GM12878 (cell line): ENCODE results near the gene CTDNEP1. TPM values are rescaled to one million over a fixed set of nuclear protein-coding genes. Genes with fewer than 3 reads are reported as not detected.
A peak's percentile ranks its signal among the peaks of the same experiment; 100 is the strongest.

ENCODE experiments used
- ATAC-seq: fragments of 200-7000 bp; cut with Tn5 transposase; 3 replicates; pipeline ENCODE4 v1.9.1; 2020; ENCODE audit warnings: mild to moderate bottlenecking, moderate library complexity
- BruUV-seq: library from RNA; stranded (reverse); fragments of 400-500 nt; replicated peaks from 2 replicates; lab custom pipeline; 2021; lab: Mats Ljungman, UMichigan
- CTCF ChIA-PET: fragments of 300-600 bp; sonication (Branson Sonifier 250); formaldehyde crosslinking; extraction: SDS; loops from one replicate; lab custom pipeline; 2021; ENCODE audit warnings: inconsistent platforms; lab: Yijun Ruan, JAX
- POLR2A ChIA-PET: fragments of 350-600 bp; formaldehyde crosslinking; extraction: SDS; loops from one replicate; lab custom pipeline; 2021; ENCODE audit warnings: inconsistent platforms; lab: Charles Lee
- RAD21 ChIA-PET: fragments of 300-600 bp; sonication (Branson Sonifier 250); formaldehyde crosslinking; loops from one replicate; lab custom pipeline; 2023; ENCODE audit warnings: antibody characterized with exemption; ENCODE audit not compliant: unreplicated experiment; lab: Charles Lee
- SMC1A ChIA-PET: fragments of 300-600 bp; sonication (Branson Sonifier 250); formaldehyde crosslinking; loops from one replicate; lab custom pipeline; 2023; ENCODE audit not compliant: unreplicated experiment, uncharacterized antibody; lab: Charles Lee
- DNase-seq: peaks from one replicate; pipeline ENCODE4 v3.0.0-alpha.2; 2011; ENCODE audit warnings: low read depth, low spot score
- FAIRE-seq: peaks from 3 replicates; lab custom pipeline; 2011; peaks lifted over from hg19 to GRCh38; lab: Jason Lieb, UNC
- H2AFZ ChIP-seq: 2 replicates; pipeline ENCODE4 v1.6.0; 2011; ENCODE audit warnings: low read depth, low read length, control low read depth; ENCODE audit not compliant: control insufficient read depth
- H3K27ac ChIP-seq: 2 replicates; pipeline ENCODE4 v1.5.1; 2011; ENCODE audit warnings: control low read depth; ENCODE audit not compliant: control insufficient read depth, insufficient read depth
- H3K27me3 ChIP-seq, 2 experiments: replicated peaks in 1 of 2; 2 replicates each; pipeline versions ENCODE4 v1.6.0 to v1.6.1; 2011; ENCODE audit warnings: low read length in 1 of 2; ENCODE audit not compliant: control insufficient read depth in 2 of 2, insufficient read depth in 2 of 2
- H3K36me3 ChIP-seq, 2 experiments: 2 replicates each; pipeline ENCODE4 v1.5.1; 2011; ENCODE audit warnings: low read length in 1 of 2; ENCODE audit not compliant: control insufficient read depth in 2 of 2, insufficient read depth in 2 of 2
- H3K4me1 ChIP-seq: 2 replicates; pipeline ENCODE4 v1.6.1; 2011; ENCODE audit warnings: mild to moderate bottlenecking, low read length, moderate library complexity, mixed read lengths; ENCODE audit not compliant: control insufficient read depth, insufficient read depth
- H3K4me2 ChIP-seq: 2 replicates; pipeline ENCODE4 v1.6.0; 2011; ENCODE audit warnings: control low read depth; ENCODE audit not compliant: control insufficient read depth, insufficient read depth
- H3K4me3 ChIP-seq: fragments of 200-600 bp; sonication (generic); 2 replicates; pipeline ENCODE4 v1.5.1; 2016
- H3K79me2 ChIP-seq: 2 replicates; pipeline ENCODE4 v1.6.0; 2011; ENCODE audit warnings: low read length; ENCODE audit not compliant: control insufficient read depth, insufficient read depth
- H3K9ac ChIP-seq: 2 replicates; pipeline ENCODE4 v1.8.0; 2011; ENCODE audit warnings: low read length, control low read depth, mixed read lengths; ENCODE audit not compliant: control insufficient read depth, insufficient read depth
- H3K9me3 ChIP-seq: replicated peaks from 3 replicates; pipeline ENCODE4 v1.5.1; 2011; ENCODE audit warnings: mild to moderate bottlenecking, low read length; ENCODE audit not compliant: control insufficient read depth, insufficient read depth
- H4K20me1 ChIP-seq: 2 replicates; pipeline ENCODE4 v1.6.0; 2011; ENCODE audit not compliant: control insufficient read depth, insufficient read depth
- CBX5 ChIP-seq: sonication (generic); IDR thresholded peaks from 2 replicates; pipeline ENCODE4 v1.6.1; 2016; ENCODE audit warnings: low read depth, moderate library complexity, mild to moderate bottlenecking, inconsistent platforms
- FOXK2 ChIP-seq: fragments of 450-650 bp; IDR thresholded peaks from 2 replicates; pipeline ENCODE4 v1.6.1; 2017; ENCODE audit warnings: mild to moderate bottlenecking, moderate library complexity
- IKZF1 ChIP-seq: fragments of 450-650 bp; conservative IDR thresholded peaks from 2 replicates; pipeline ENCODE4 v1.6.1; 2017; ENCODE audit warnings: antibody characterized with exemption, mild to moderate bottlenecking
- NFYB ChIP-seq: IDR thresholded peaks from 2 replicates; pipeline ENCODE4 v1.6.1; 2011; ENCODE audit warnings: low read depth, mild to moderate bottlenecking, low read length, improper control_type of control experiment, moderate library complexity; ENCODE audit not compliant: insufficient read depth
- RBBP5 ChIP-seq: fragments of 200-600 bp; sonication (generic); conservative IDR thresholded peaks from 2 replicates; pipeline ENCODE4 v1.6.1; 2016
- SREBF1 ChIP-seq: IDR thresholded peaks from 2 replicates; pipeline ENCODE4 v1.6.1; 2012; ENCODE audit warnings: mild to moderate bottlenecking, low read length
- SREBF2 ChIP-seq: IDR thresholded peaks from 2 replicates; pipeline ENCODE4 v1.6.1; 2012; ENCODE audit warnings: mild to moderate bottlenecking, low read length
- SUPT20H ChIP-seq: IDR thresholded peaks from 2 replicates; pipeline ENCODE4 v1.6.1; 2011; ENCODE audit warnings: low read depth, mild to moderate bottlenecking, low read length, moderate library complexity, borderline replicate concordance; ENCODE audit not compliant: control insufficient read depth
- WGBS: methylation state at CpG from one replicate; pipeline ENCODE4 v1.1.6; 2016; ENCODE audit warnings: low lambda C conversion rate; ENCODE audit not compliant: insufficient replicate concordance, insufficient coverage; ENCODE audit errors: missing lambda C conversion rate; 5-methylcytosine and 5-hydroxymethylcytosine counted together
- in situ Hi-C: fragments of 300-500 bp; cut with MboI; formaldehyde crosslinking; loops from 9 replicates; pipeline ENCODE4 v1.14.3; 2018; ENCODE audit warnings: mixed read lengths
- intact Hi-C: fragments of 100-400 bp; cut with micrococcal nuclease; formaldehyde crosslinking; loops from one replicate; pipeline ENCODE4 v1.14.2; 2022; ENCODE audit not compliant: unreplicated experiment
- polyA plus RNA-seq, 11 experiments: library from polyadenylated mRNA; depleted of rRNA in 4 of 11; unstranded in 6 of 11; stranded (reverse) in 5 of 11; fragments of >200 nt; fragmentation: Nextera tagmentation in 4 of 11; fragmentation: Illumina TruSeq in 1 of 11; extraction: Ambion mirVana in 4 of 11; extraction: Trizol in 1 of 11; gene quantifications; 1 replicate in 1 of 11; 2 replicates in 10 of 11; pipeline versions ENCODE4 v1.2.1 to v1.2.3, GENCODE V29; 2011 to 2016; ENCODE audit warnings: inconsistent platforms in 2 of 11, missing spikeins in 2 of 11, low read depth in 1 of 11
- total RNA-seq, 4 experiments: library from RNA; depleted of rRNA in 3 of 4; stranded (reverse); fragments of >200 nt in 3 of 4; fragmentation: Illumina TruSeq in 1 of 4; extraction: Trizol in 1 of 4; gene quantifications; 2 replicates each; pipeline versions ENCODE4 v1.2.1 to v1.2.3, GENCODE V29; 2013 to 2021
- TF ChIP-seq, protein P1 (sequence below): fragments of 150-350 bp; IDR thresholded peaks from 2 replicates; pipeline ENCODE4 v1.6.1; 2016; ENCODE audit warnings: low read depth, low read length
- TF ChIP-seq, protein P2 (sequence below): fragments of 450-650 bp; IDR thresholded peaks from 2 replicates; pipeline ENCODE4 v1.6.1; 2017; ENCODE audit warnings: mild to moderate bottlenecking

CTDNEP1 gene
- total and polyA plus RNA-seq, 10 of the 15 experiments (the other 5 are each of a cell fraction or from before 2014, with no cell fraction given) = 23.7 to 176 (median 30.3) TPM

DNA sequence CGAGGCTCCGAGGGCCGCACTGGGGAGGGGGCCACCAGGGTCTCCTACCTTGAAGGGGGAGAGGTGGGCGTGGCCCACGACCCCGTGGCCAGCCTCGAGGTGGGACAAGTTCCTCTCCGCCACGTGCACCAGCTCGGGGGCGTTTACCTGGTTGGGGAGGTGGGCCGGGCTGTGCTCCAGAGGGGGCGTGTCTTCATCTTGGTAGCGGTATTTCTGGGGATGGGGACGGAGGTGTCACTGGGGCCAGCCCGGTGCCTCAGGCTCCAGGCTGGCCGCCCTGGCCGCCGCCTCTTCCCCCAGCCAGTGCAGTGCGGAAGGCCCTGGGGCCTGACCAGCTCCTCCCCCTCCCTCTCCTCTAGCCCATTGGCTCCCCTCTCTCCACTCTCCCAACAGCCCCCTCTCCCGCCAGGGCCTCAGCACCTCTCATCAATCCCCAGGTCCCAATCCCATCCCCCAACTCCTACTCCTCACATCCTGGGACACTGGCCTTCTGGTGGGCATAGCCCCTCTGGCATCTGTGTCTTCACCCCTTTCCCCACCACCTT, 43.4 kb downstream of the CTDNEP1 start (continued):
- TF ChIP-seq, protein P1, sequence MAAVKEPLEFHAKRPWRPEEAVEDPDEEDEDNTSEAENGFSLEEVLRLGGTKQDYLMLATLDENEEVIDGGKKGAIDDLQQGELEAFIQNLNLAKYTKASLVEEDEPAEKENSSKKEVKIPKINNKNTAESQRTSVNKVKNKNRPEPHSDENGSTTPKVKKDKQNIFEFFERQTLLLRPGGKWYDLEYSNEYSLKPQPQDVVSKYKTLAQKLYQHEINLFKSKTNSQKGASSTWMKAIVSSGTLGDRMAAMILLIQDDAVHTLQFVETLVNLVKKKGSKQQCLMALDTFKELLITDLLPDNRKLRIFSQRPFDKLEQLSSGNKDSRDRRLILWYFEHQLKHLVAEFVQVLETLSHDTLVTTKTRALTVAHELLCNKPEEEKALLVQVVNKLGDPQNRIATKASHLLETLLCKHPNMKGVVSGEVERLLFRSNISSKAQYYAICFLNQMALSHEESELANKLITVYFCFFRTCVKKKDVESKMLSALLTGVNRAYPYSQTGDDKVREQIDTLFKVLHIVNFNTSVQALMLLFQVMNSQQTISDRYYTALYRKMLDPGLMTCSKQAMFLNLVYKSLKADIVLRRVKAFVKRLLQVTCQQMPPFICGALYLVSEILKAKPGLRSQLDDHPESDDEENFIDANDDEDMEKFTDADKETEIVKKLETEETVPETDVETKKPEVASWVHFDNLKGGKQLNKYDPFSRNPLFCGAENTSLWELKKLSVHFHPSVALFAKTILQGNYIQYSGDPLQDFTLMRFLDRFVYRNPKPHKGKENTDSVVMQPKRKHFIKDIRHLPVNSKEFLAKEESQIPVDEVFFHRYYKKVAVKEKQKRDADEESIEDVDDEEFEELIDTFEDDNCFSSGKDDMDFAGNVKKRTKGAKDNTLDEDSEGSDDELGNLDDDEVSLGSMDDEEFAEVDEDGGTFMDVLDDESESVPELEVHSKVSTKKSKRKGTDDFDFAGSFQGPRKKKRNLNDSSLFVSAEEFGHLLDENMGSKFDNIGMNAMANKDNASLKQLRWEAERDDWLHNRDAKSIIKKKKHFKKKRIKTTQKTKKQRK = no peak
- TF ChIP-seq NFYB = no peak
- TF ChIP-seq SUPT20H = no peak
- TF ChIP-seq, all 136 proteins: peak for 0

DNA sequence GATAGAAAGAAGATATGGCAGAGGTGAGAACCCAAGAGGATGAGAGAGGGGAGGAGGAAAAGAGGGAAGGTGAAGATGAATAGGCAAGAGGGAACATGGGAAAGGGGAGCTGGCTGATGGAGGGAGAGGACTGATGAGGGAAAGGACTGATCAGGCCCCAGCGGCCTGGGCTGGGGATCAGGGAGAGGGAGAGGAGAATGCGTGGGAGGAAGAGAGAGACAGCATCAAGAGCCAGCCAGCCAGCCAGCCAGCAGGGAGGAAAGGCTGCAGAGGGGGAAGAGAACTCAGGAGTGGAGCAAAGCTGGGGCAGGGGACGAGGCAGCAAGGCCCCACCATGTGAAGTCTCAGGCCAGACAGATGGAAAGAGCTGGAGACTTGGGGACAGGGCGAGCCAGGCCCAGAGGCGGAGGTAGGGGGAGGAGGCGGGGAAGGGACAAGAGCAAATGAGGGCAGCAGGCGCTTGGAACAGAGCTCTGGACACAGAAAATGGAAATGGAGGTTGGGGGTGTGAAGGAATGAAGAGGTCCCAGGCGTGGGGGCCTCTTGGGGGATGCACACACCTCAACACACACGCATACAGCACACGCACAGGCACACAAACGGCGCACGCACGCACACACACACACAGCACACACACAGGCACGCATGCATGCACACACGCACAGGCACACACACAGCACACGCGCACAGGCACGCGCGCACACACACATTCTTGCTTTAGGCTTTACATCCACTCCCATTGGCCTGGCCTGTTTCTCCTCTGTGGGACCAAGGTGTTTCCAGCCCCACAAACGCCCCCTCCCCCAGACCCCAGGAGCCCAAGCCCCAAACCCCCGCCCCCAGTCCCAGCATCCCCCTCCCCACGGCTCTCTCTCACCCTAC, 44.2 kb downstream of the CTDNEP1 start:
- in situ Hi-C loops = no loop called here
- no peak for TF ChIP-seq CBX5
- no peak for TF ChIP-seq IKZF1
- no peak for TF ChIP-seq SREBF2
- no peak for TF ChIP-seq RBBP5
- TF ChIP-seq SREBF1 = no peak
- TF ChIP-seq, protein P2, sequence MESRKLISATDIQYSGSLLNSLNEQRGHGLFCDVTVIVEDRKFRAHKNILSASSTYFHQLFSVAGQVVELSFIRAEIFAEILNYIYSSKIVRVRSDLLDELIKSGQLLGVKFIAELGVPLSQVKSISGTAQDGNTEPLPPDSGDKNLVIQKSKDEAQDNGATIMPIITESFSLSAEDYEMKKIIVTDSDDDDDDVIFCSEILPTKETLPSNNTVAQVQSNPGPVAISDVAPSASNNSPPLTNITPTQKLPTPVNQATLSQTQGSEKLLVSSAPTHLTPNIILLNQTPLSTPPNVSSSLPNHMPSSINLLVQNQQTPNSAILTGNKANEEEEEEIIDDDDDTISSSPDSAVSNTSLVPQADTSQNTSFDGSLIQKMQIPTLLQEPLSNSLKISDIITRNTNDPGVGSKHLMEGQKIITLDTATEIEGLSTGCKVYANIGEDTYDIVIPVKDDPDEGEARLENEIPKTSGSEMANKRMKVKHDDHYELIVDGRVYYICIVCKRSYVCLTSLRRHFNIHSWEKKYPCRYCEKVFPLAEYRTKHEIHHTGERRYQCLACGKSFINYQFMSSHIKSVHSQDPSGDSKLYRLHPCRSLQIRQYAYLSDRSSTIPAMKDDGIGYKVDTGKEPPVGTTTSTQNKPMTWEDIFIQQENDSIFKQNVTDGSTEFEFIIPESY = 0 out of 2 replicates have a peak, but pooled peaks have one; percentile 21
- no peak for TF ChIP-seq FOXK2
- CTCF ChIA-PET = interaction anchor here (2.0 kb wide), 1 partner anchor 13 kb away, joined by 7 read pairs; the partner anchor contains the start of genes ACADVL and DLG4

More for the DNA sequence above, 44.2 kb downstream of the CTDNEP1 start:
- RAD21 ChIA-PET = no interaction called here
- no peak overlapping the region for H3K4me3 ChIP-seq
- H2AFZ ChIP-seq = no peak overlapping the region
- H4K20me1 ChIP-seq = no peaks in the 10 kb centered on the region
- SMC1A ChIA-PET = no interaction called here
- no peaks in the 10 kb centered on the region for H3K27me3 ChIP-seq
- H3K9ac ChIP-seq = no peak overlapping the region
- no peaks in the 10 kb centered on the region for H3K36me3 ChIP-seq
- H3K9me3 ChIP-seq = no peaks in the 10 kb centered on the region
- intact Hi-C loops = no loop called here
- H3K4me2 ChIP-seq = no peak overlapping the region
- BruUV-seq = no TSS peak
- 71% methylated on average over 16 of the region's 24 CpGs for WGBS
- POLR2A ChIA-PET = no interaction called here
- DNase-seq (no peak), FAIRE-seq (no peak), ATAC-seq (no peak)
- H3K79me2 ChIP-seq = no peaks in the 10 kb centered on the region
- no peak overlapping the region for H3K27ac ChIP-seq
- peaks cover 6% of the 10 kb centered on the region; the same call in 1 of the 2 replicates for H3K4me1 ChIP-seq
